Fibroblast of lung (primary cell): Measurements from ENCODE around the gene GPC6. TPM values are rescaled to one million over a fixed set of nuclear protein-coding genes. Genes with fewer than 3 reads are reported as not detected.

Source experiments
- DNase-seq, 2 donors: peaks; one replicate each; pipeline versions ENCODE4 v3.0.0 to v3.0.0-alpha.2; 2010; ENCODE audit warnings: low read depth in 2 of 2
- H2AFZ ChIP-seq: 2 replicates; pipeline ENCODE4 v1.5.1; 2012; ENCODE audit warnings: low read length, control low read depth, inconsistent platforms
- H3K27ac ChIP-seq: 2 replicates; pipeline ENCODE4 v1.5.1; 2011; ENCODE audit warnings: low read length, control low read depth; ENCODE audit not compliant: insufficient read depth
- H3K27me3 ChIP-seq: 2 replicates; pipeline ENCODE4 v1.5.1; 2011; ENCODE audit warnings: mild to moderate bottlenecking, low read length; ENCODE audit not compliant: control insufficient read depth, insufficient read depth
- H3K36me3 ChIP-seq: 2 replicates; pipeline ENCODE4 v1.5.1; 2011; ENCODE audit warnings: low read length; ENCODE audit not compliant: control insufficient read depth, insufficient read depth
- H3K4me1 ChIP-seq: 2 replicates; pipeline ENCODE4 v1.5.1; 2011; ENCODE audit warnings: low read length; ENCODE audit not compliant: control insufficient read depth, insufficient read depth; ENCODE audit errors: extremely low read depth
- H3K4me2 ChIP-seq: 2 replicates; pipeline ENCODE4 v1.5.1; 2011; ENCODE audit warnings: low read length, control low read depth; ENCODE audit not compliant: insufficient read depth; ENCODE audit errors: extremely low read depth
- H3K4me3 ChIP-seq, 4 experiments: fragments of 200-600 bp in 1 of 4; sonication (generic) in 1 of 4; replicated peaks in 1 of 4; 2 replicates each; pipeline ENCODE4 v1.5.1; 2011 to 2016; ENCODE audit warnings: low read length in 4 of 4, low read depth in 3 of 4, mild to moderate bottlenecking in 3 of 4, control low read depth in 2 of 4, inconsistent platforms in 1 of 4, mixed read lengths in 1 of 4; ENCODE audit not compliant: insufficient read depth in 1 of 4; ENCODE audit errors: control extremely low read depth in 1 of 4
- H3K79me2 ChIP-seq: 2 replicates; pipeline ENCODE4 v1.5.1; 2012; ENCODE audit warnings: mild to moderate bottlenecking, low read length, inconsistent platforms; ENCODE audit not compliant: control insufficient read depth, insufficient read depth
- H3K9ac ChIP-seq: 2 replicates; pipeline ENCODE4 v1.5.1; 2011; ENCODE audit warnings: mild to moderate bottlenecking, low read length, control low read depth; ENCODE audit not compliant: insufficient read depth
- H3K9me3 ChIP-seq: 2 replicates; pipeline ENCODE4 v1.5.1; 2012; ENCODE audit warnings: low read depth, low read length; ENCODE audit not compliant: control insufficient read depth, insufficient read depth
- H4K20me1 ChIP-seq: 2 replicates; pipeline ENCODE4 v1.5.1; 2011; ENCODE audit warnings: low read length; ENCODE audit not compliant: control insufficient read depth, insufficient read depth; ENCODE audit errors: extremely low read depth
- CTCF ChIP-seq, 2 donors: IDR thresholded peaks in 1 of 2; conservative IDR thresholded peaks in 1 of 2; 1 replicate in 1 of 2; 2 replicates in 1 of 2; pipeline ENCODE4 v1.5.1; 2011 to 2012; ENCODE audit warnings: low read length in 2 of 2, control low read depth in 1 of 2, inconsistent platforms in 1 of 2, low read depth in 1 of 2, mild to moderate bottlenecking in 1 of 2
- EZH2 ChIP-seq: IDR thresholded peaks from 2 replicates; pipeline ENCODE4 v1.5.1; 2012; ENCODE audit warnings: low read length, control low read depth, mild to moderate bottlenecking; ENCODE audit errors: missing control alignments
- polyA plus RNA-seq, 2 donors: library from polyadenylated mRNA; depleted of rRNA in 1 of 2; stranded (reverse) in 1 of 2; unstranded in 1 of 2; fragments of >200 nt; gene quantifications; 2 replicates each; pipeline ENCODE4 v1.2.1, GENCODE V29; 2011 to 2012; ENCODE audit warnings: missing spikeins in 1 of 2
- total RNA-seq: library from RNA; depleted of rRNA; stranded (reverse); fragments of >200 nt; gene quantifications from 2 replicates; pipeline ENCODE4 v1.2.1, GENCODE V29; 2014

Gene GPC6
- total and polyA plus RNA-seq, 2 donors (not counting 1 experiment from before 2014, with no cell fraction given): 11.2 to 33.7 TPM

GRCh38 chr13:94344126-94344818 lies 1117.7 kb downstream of the GPC6 start:
- Histone ChIP-seq H4K20me1 (no peaks in the 10 kb centered on the region), H3K9me3 (no peaks in the 10 kb centered on the region), H3K4me2 (peak overlapping the region; percentile 8), H3K9ac (no peak overlapping the region), H2AFZ (no peak overlapping the region), H3K27ac (no peak overlapping the region), H3K4me3 (no peak overlapping the region), H3K27me3 (no peaks in the 10 kb centered on the region), H3K79me2 (no peaks in the 10 kb centered on the region), H3K4me1 (peaks cover 2% of the 10 kb centered on the region), H3K36me3 (no peaks in the 10 kb centered on the region)
- peak in 1 of 2 donors; percentile 54 for DNase-seq
- no peak for TF ChIP-seq CTCF (conservative IDR thresholded peaks at IDR 0.05 in 1 of 2, IDR thresholded peaks at IDR 0.05 in 1 of 2; ENCODE audit: low read depth in 1 of 2, low read length in 2 of 2)
- no peak for TF ChIP-seq EZH2

- Histone ChIP-seq H3K4me1 (peaks cover 2% of the 10 kb centered on the region), H3K4me2 (no peak overlapping the region), H3K79me2 (no peaks in the 10 kb centered on the region), H3K36me3 (no peaks in the 10 kb centered on the region), H3K27ac (no peak overlapping the region), H3K9ac (no peak overlapping the region), H3K27me3 (no peaks in the 10 kb centered on the region), H2AFZ (no peak overlapping the region), H4K20me1 (no peaks in the 10 kb centered on the region), H3K9me3 (no peaks in the 10 kb centered on the region), H3K4me3 (no peak overlapping the region)
- peak; percentile 45 to 79 for DNase-seq
- TF ChIP-seq CTCF (conservative IDR thresholded peaks at IDR 0.05 in 1 of 2, IDR thresholded peaks at IDR 0.05 in 1 of 2; ENCODE audit: low read depth in 1 of 2, low read length in 2 of 2): peak in 1 of 2 donors; percentile 17
- no peak for TF ChIP-seq EZH2
Observed at GRCh38 chr13:94345374-94346195, 1119.0 kb downstream of the GPC6 start.

GRCh38 chr13:94346261-94347019 lies 1119.8 kb downstream of the GPC6 start:
- no peak for DNase-seq
- Histone ChIP-seq H3K27me3 (no peaks in the 10 kb centered on the region), H3K4me2 (no peak overlapping the region)

More at GRCh38 chr13:94346261-94347019, 1119.8 kb downstream of the GPC6 start:
- Histone ChIP-seq H3K9me3 (no peaks in the 10 kb centered on the region), H4K20me1 (no peaks in the 10 kb centered on the region), H3K79me2 (no peaks in the 10 kb centered on the region), H3K9ac (no peak overlapping the region), H3K4me1 (peaks cover 2% of the 10 kb centered on the region), H2AFZ (no peak overlapping the region), H3K27ac (no peak overlapping the region), H3K4me3 (no peak overlapping the region), H3K36me3 (no peaks in the 10 kb centered on the region)
- TF ChIP-seq EZH2: no peak
- TF ChIP-seq CTCF (conservative IDR thresholded peaks at IDR 0.05 in 1 of 2, IDR thresholded peaks at IDR 0.05 in 1 of 2; ENCODE audit: low read depth in 1 of 2, low read length in 2 of 2): no peak
